ENCODE results near the gene VWA8.
"Not testable (repeated sequence)": the region's sequence is repeated elsewhere in the genome, so short reads cannot be mapped to it uniquely, and the experiment has no call there.

VWA8 gene

DNA sequence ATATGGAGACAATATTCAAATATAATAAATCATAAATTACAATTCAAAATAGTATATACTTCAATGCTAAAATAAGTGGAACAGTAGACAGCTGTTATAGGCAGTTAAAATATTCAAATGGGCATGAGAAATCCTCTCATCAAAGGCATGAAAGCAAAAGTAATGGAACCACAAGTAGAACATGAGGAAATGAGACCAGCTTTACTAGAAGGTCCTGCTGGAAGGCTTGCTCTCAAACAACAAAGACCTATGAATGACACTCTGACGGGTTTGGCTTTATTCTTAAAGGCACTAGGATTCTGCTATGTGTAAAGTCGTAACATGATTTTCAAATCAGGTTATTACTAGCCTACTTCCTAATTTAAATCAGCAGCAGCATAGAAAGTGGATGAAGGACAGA lies 148.1 kb downstream of the VWA8 start (continued):
- TF ChIP-seq TOX (CRISPR knock-in tag; IDR thresholded peaks at IDR 0.05; ENCODE audit: borderline replicate concordance) (no peak), ZFP3 (CRISPR knock-in tag; IDR thresholded peaks at IDR 0.05) (no peak), ZNF8 (CRISPR knock-in tag; IDR thresholded peaks at IDR 0.05) (no peak), CSDC2 (CRISPR knock-in tag; IDR thresholded peaks at IDR 0.05) (no peak)
- TF ChIP-seq, protein P1, sequence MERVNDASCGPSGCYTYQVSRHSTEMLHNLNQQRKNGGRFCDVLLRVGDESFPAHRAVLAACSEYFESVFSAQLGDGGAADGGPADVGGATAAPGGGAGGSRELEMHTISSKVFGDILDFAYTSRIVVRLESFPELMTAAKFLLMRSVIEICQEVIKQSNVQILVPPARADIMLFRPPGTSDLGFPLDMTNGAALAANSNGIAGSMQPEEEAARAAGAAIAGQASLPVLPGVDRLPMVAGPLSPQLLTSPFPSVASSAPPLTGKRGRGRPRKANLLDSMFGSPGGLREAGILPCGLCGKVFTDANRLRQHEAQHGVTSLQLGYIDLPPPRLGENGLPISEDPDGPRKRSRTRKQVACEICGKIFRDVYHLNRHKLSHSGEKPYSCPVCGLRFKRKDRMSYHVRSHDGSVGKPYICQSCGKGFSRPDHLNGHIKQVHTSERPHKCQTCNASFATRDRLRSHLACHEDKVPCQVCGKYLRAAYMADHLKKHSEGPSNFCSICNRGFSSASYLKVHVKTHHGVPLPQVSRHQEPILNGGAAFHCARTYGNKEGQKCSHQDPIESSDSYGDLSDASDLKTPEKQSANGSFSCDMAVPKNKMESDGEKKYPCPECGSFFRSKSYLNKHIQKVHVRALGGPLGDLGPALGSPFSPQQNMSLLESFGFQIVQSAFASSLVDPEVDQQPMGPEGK (CRISPR knock-in tag; IDR thresholded peaks at IDR 0.05; ENCODE audit: borderline replicate concordance), result no peak

DNA sequence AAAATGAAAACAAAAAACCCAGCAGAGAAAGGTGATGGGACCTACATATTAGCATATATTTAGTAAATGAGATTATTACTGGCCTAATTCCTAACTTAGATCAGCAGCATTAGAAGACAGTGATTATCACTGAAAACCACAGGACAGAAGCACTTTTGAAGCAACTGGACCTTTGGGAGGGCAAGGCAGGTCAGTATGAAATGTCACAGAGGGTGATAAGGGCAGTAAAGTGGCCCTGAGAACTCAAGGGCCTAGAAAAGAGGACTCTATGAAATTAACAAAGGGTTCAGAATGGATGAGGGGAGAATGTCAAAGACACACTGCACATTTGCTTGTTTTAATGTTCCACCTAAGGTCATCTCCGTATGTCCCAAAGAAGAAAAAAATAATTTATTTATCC lies 148.7 kb downstream of the VWA8 start:
- ATAC-seq, result no peak
- TF ChIP-seq SNAI2 (CRISPR knock-in tag; IDR thresholded peaks at IDR 0.05), result no peak
- TF ChIP-seq, protein P2, sequence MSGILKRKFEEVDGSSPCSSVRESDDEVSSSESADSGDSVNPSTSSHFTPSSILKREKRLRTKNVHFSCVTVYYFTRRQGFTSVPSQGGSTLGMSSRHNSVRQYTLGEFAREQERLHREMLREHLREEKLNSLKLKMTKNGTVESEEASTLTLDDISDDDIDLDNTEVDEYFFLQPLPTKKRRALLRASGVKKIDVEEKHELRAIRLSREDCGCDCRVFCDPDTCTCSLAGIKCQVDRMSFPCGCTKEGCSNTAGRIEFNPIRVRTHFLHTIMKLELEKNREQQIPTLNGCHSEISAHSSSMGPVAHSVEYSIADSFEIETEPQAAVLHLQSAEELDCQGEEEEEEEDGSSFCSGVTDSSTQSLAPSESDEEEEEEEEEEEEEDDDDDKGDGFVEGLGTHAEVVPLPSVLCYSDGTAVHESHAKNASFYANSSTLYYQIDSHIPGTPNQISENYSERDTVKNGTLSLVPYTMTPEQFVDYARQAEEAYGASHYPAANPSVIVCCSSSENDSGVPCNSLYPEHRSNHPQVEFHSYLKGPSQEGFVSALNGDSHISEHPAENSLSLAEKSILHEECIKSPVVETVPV (CRISPR knock-in tag; IDR thresholded peaks at IDR 0.05), result no peak
- TF ChIP-seq, protein P3, sequence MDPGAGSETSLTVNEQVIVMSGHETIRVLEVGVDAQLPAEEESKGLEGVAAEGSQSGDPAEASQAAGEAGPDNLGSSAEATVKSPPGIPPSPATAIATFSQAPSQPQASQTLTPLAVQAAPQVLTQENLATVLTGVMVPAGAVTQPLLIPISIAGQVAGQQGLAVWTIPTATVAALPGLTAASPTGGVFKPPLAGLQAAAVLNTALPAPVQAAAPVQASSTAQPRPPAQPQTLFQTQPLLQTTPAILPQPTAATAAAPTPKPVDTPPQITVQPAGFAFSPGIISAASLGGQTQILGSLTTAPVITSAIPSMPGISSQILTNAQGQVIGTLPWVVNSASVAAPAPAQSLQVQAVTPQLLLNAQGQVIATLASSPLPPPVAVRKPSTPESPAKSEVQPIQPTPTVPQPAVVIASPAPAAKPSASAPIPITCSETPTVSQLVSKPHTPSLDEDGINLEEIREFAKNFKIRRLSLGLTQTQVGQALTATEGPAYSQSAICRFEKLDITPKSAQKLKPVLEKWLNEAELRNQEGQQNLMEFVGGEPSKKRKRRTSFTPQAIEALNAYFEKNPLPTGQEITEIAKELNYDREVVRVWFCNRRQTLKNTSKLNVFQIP (CRISPR knock-in tag; IDR thresholded peaks at IDR 0.05; ENCODE audit: borderline replicate concordance, low read depth), result no peak

DNA sequence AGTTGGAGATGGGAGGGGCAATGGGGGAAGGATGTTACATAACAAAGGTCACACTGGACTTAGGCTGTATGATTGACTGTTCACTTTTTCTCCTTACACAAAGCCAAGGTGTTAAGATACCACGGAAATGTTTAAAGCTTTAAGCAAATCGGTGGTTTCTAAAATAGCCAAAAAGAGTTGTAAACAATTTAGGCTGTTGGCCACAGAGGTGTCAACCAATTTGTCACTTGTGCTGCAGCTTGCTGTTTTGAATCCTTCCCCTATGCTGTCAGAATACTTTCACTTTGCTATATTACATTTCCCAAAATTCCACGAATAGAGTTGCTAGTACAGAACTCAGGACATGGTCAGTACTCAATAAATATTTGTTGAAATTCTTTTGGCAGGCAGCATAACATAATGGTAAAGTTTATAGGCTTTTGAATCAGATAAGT lies 149.3 kb downstream of the VWA8 start:
- ATAC-seq, result no peak

DNA sequence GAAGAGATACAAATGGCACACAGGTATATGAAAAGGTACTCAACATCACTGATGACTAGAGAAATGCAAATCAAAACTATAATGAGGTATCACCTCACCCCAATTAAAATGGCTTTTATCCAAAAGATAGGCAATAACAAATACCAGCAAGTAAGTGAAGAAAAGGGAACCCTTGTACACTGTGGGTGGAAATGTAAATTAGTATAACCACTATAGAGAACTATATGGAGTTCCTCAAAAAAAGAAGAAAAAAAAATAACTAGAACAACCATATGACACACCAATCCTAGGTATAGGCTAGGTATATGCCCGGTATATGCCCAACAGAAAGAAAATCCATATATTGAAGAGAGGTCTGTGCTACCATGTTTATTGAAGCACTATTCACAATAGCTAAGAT lies 150.9 kb downstream of the VWA8 start:
- TF ChIP-seq PPARA (CRISPR knock-in tag; IDR thresholded peaks at IDR 0.05; ENCODE audit: borderline replicate concordance), result no peak
- TF ChIP-seq, protein P4, sequence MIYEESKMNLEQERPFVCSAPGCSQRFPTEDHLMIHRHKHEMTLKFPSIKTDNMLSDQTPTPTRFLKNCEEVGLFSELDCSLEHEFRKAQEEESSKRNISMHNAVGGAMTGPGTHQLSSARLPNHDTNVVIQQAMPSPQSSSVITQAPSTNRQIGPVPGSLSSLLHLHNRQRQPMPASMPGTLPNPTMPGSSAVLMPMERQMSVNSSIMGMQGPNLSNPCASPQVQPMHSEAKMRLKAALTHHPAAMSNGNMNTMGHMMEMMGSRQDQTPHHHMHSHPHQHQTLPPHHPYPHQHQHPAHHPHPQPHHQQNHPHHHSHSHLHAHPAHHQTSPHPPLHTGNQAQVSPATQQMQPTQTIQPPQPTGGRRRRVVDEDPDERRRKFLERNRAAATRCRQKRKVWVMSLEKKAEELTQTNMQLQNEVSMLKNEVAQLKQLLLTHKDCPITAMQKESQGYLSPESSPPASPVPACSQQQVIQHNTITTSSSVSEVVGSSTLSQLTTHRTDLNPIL (CRISPR knock-in tag; IDR thresholded peaks at IDR 0.05; ENCODE audit: low read depth), result no peak
- TF ChIP-seq ZFP3 (CRISPR knock-in tag; IDR thresholded peaks at IDR 0.05), result no peak
- ATAC-seq, result no peak

More for the DNA sequence above, 149.3 kb downstream of the VWA8 start:
- TF ChIP-seq, protein P2 (CRISPR knock-in tag; IDR thresholded peaks at IDR 0.05), result no peak
- TF ChIP-seq RARB (CRISPR knock-in tag; IDR thresholded peaks at IDR 0.05) (no peak), ZNF70 (CRISPR knock-in tag; IDR thresholded peaks at IDR 0.05) (no peak), SNAI2 (CRISPR knock-in tag; IDR thresholded peaks at IDR 0.05) (no peak), ESRRG (CRISPR knock-in tag; IDR thresholded peaks at IDR 0.05) (no peak), ZNF565 (CRISPR knock-in tag; conservative IDR thresholded peaks at IDR 0.05; ENCODE audit: low read depth) (no peak), GLIS3 (CRISPR knock-in tag; IDR thresholded peaks at IDR 0.05) (no peak), OSR1 (CRISPR knock-in tag; IDR thresholded peaks at IDR 0.05) (no peak), ZFP3 (CRISPR knock-in tag; IDR thresholded peaks at IDR 0.05) (no peak), PPARA (CRISPR knock-in tag; IDR thresholded peaks at IDR 0.05; ENCODE audit: borderline replicate concordance) (no peak), BACH2 (CRISPR knock-in tag; IDR thresholded peaks at IDR 0.05; ENCODE audit: borderline replicate concordance) (no peak), ZFP30 (CRISPR knock-in tag; IDR thresholded peaks at IDR 0.05) (no peak), ISL1 (CRISPR knock-in tag; IDR thresholded peaks at IDR 0.05) (no peak), TOX (CRISPR knock-in tag; IDR thresholded peaks at IDR 0.05; ENCODE audit: borderline replicate concordance) (no peak)
- TF ChIP-seq, protein P1 (CRISPR knock-in tag; IDR thresholded peaks at IDR 0.05; ENCODE audit: borderline replicate concordance), result no peak

DNA sequence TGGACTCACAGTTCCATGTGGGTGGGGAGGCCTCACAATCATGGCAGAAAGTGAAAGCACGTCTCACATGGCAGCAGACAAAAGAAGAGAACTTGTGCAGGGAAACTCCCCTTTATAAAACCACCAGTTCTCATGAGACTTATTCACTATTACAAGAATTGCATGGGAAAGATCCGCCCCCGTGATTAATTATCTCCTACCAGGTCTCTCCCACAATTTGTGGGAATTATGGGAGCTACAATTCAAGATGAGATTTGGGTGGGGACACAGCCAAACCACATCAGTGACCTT lies 157.5 kb downstream of the VWA8 start:
- ATAC-seq, result not testable (repeated sequence)
